ENCODE data around the gene TRMT11.

DNA sequence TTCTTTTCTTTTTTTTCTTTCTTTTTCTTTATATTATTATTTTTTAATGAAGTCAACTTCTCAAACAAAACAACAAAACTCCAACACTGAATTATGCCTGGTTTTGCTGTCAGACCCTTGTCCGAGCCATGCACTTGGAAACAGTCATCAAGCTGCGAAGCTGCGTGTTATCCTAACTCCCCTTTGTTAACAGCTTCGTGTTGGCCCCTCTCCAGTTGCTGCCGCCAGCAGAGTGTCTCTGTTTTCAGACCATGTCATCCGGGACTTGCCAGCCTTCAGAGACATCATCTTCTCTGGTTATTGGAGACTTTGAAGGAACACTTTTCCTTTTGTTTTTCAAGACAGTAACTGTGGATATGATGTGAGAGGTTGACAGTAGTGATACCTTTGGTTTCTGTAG is 83.1 kb downstream of the TRMT11 start:
- TF ChIP-seq CREB1 (IDR thresholded peaks at IDR 0.05; ENCODE audit: low read depth) (no peak), CTCF (IDR thresholded peaks at IDR 0.05 in 2 of 3, conservative IDR thresholded peaks at IDR 0.05 in 1 of 3; ENCODE audit: control insufficient read depth in 2 of 3, extremely low read depth in 1 of 3, insufficient read depth in 1 of 3, low read depth in 3 of 3, low read length in 3 of 3) (no peak), RCOR1 (conservative IDR thresholded peaks at IDR 0.05; ENCODE audit: low read depth, low read length) (no peak), POLR2AphosphoS2 (IDR thresholded peaks at IDR 0.05; ENCODE audit: low read depth, low read length) (no peak), POLR2A (IDR thresholded peaks at IDR 0.05; ENCODE audit: low read depth, low read length) (no peak), NKRF (conservative IDR thresholded peaks at IDR 0.05) (no peak)
